ENCODE data around the gene LRBA.

DNA sequence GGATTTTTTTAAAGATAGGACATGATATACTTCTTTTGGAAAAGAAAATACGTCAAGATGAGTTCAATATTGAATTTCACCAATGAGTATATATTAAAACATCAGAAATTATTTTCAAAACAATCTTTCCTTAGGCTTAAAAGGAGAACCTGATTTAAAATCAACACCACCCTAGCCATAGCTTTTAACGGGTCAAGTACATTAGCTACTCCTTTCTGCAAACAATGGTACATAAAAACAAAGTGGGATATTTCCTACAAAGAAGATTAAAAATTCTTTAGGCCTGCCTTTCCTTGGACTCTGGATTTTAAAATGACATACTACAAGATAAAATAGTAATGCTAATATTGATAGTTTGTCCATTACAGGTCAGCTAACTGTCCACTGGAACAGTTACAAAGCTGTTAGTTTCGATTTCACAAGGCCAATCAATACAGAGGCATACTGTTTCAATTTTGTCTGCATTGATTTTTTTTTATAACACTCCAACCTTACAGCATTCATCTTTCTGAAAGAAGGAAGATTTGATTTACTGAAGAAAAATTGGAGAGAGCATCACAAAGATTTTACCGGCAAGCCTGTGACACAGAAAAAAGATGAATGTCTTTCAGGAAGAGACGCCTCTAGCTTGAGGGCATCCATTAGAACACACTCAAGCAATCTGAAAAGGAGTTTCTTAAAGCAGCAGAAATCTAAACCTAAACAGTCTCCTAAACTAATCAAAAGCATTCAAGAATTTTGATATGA, 335.9 kb downstream of the LRBA start:
- TF ChIP-seq EP300 (IDR thresholded peaks at IDR 0.05) = no peak
- TF ChIP-seq, protein P1, sequence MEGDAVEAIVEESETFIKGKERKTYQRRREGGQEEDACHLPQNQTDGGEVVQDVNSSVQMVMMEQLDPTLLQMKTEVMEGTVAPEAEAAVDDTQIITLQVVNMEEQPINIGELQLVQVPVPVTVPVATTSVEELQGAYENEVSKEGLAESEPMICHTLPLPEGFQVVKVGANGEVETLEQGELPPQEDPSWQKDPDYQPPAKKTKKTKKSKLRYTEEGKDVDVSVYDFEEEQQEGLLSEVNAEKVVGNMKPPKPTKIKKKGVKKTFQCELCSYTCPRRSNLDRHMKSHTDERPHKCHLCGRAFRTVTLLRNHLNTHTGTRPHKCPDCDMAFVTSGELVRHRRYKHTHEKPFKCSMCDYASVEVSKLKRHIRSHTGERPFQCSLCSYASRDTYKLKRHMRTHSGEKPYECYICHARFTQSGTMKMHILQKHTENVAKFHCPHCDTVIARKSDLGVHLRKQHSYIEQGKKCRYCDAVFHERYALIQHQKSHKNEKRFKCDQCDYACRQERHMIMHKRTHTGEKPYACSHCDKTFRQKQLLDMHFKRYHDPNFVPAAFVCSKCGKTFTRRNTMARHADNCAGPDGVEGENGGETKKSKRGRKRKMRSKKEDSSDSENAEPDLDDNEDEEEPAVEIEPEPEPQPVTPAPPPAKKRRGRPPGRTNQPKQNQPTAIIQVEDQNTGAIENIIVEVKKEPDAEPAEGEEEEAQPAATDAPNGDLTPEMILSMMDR (IDR thresholded peaks at IDR 0.05) = no peak

Data from ovary (tissue), 3 donors.